ES-I3 (cell line): ENCODE measurements around the gene TXN2.
"Not testable (repeated sequence)": the region's sequence is repeated elsewhere in the genome, so short reads cannot be mapped to it uniquely, and the experiment has no call there.

Experiments used
- H3K36me3 ChIP-seq: 2 replicates; pipeline ENCODE4 v1.6.1; 2013; ENCODE audit warnings: mild to moderate bottlenecking, low read length, control low read depth, moderate library complexity; ENCODE audit not compliant: insufficient read depth
- H3K4me1 ChIP-seq: 2 replicates; pipeline ENCODE4 v1.6.1; 2013; ENCODE audit warnings: mild to moderate bottlenecking, control low read depth, low read length; ENCODE audit not compliant: insufficient read depth
- H3K9ac ChIP-seq: 2 replicates; pipeline ENCODE4 v1.6.1; 2013; ENCODE audit warnings: low read depth, mild to moderate bottlenecking, low read length, moderate library complexity
- H3K9me3 ChIP-seq: 2 replicates; pipeline ENCODE4 v1.6.1; 2013; ENCODE audit warnings: mild to moderate bottlenecking, low read length, moderate library complexity; ENCODE audit not compliant: control insufficient read depth, insufficient read depth

The TXN2 gene

DNA sequence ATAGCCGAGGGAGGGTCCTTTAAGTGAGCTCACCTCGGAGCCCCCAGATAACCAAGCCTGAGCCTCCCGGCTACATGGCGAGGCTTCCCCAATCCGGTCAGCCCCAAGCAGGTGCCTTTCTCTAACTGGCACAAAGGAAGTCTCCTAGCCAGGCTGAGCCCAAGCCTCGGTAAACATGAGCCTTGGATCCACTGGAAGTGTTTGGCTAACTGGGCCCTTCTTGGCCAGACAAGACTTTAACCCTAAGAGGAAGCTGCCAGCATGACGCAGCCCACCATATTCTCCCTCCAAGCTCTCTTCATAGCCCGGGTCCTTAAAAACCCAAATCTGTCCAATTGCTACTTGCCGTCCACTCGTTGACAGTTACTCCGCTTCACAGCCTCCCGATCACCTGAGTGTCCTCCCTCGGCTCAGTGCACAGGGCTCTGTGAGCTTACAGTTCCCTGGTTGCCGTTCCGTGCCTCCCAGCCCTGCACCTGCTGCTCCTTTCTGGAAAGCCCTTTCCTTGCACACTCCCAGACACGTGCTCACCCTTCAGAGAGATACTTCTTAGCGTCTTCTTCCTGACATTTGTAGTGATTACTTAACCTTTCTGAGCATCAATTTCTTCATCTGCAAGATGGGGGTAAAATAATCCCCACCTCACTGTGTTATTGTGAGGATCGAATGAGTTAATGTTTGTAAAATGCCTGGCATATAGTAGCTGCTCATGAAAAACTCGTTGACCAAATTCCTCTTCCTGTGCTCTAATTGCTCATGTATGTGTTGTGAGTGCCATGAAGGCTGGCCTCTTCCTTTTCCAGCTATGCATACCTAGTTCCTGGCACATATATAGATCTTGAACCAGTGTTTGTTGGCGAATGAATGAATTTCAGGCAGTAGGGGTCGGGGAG is 25.6 kb downstream of the TXN2 start:
- Histone ChIP-seq H3K9ac (peak overlapping the region; percentile 87), H3K4me1 (peaks cover 16% of the 10 kb centered on the region)

DNA sequence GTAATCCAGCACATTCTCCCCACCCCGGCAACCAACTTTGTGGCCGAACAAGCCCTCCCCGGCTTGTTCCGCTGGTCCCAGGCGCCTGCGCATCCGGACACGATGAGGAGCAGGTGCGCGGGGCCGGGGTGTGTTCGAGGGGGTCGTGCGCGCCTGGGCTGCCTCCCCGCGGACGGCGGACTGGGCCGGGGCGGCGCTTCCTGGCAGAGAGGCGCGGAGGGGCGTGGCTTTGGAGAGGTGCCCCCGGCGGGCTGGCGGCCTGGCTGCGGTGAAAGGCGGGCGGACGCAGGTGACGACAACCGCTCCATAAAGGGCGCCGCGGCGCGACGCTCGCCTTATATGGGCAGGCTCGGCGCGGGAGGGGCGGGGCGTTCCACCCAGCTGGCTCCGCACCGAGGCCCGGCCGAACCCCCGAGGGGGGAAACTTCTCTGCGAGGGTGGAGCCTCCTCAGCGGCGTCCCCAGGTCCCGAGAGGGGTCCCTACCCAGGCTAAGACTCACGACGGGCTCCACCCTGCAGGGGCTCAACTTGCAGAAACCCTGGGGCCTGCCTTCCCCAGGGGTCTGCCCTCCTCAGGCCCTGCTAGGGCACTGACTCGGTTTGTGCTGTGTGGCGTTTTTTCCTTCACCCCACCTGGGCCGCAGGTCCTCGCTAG is 26.4 kb downstream of the TXN2 start:
- Histone ChIP-seq H3K4me1 (peaks cover 16% of the 10 kb centered on the region), H3K36me3 (no peaks in the 10 kb centered on the region), H3K9ac (peak overlapping the region; percentile 87), H3K9me3 (no peaks in the 10 kb centered on the region)

More for the DNA sequence above, 25.6 kb downstream of the TXN2 start:
- no peaks in the 10 kb centered on the region for H3K36me3 ChIP-seq
- H3K9me3 ChIP-seq = no peaks in the 10 kb centered on the region

DNA sequence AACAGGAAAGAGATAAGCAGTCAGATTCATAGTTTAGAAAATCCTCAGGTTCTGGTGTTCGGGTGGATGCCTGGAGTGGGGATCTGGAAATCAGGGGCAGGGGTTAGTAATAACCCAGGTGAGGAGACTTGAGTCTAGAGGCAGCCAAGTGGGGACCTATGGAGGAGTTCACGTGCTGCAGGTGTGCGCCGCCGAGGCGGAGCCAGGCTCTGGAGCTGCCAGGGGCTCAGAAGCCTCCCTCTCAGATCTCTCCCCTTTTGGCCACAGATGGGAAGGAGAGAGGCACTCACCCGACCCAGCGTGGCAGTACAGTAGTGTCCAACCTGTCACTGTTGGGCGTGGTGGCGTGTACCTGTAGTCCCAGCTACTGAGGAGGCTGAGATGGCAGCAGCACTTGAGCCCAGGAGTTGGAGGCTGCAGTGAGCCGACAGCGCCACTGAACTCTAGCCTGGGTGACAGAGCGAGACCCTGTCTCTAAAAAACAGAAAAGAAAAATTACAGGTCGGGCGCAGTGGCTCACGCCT is 27.5 kb downstream of the TXN2 start:
- no peaks in the 10 kb centered on the region for H3K36me3 ChIP-seq
- H3K4me1 ChIP-seq = peaks cover 25% of the 10 kb centered on the region
- H3K9ac ChIP-seq = no peak overlapping the region

DNA sequence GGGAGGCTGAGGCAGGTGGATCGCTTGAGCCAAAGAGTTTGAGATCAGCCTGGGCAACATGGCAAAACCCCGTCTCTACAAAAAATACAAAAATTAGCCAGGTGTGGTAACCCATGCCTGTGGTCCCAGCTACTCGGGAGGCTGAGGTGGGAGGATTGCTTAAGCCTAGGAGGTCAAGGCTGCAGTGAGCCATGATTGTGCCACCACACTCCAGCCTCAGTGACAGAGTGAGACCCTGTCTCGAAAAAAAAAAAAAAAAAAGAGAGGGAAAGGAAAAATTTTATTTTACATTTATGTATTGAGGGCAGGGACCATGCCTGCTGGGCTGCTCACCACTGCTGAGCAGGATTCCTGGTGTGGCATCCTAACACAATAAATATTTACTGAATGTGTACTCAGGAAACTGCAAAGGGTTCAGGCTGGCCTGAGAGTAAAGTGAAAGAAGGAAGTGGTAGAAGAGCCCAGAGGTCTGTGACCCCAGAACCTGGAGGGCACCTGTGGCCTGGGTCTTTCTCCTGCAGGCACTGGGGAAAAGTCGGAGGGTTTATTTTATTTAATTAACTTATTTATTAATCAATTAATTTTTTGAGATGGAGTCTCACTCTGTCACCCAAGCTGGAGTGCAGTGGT is 28.3 kb downstream of the TXN2 start:
- not testable (repeated sequence) for H3K9ac ChIP-seq, H3K36me3 ChIP-seq, H3K9me3 ChIP-seq
- H3K4me1 ChIP-seq = peaks cover 25% of the 10 kb centered on the region

More for the DNA sequence above, 27.5 kb downstream of the TXN2 start:
- no peaks in the 10 kb centered on the region for H3K9me3 ChIP-seq

DNA sequence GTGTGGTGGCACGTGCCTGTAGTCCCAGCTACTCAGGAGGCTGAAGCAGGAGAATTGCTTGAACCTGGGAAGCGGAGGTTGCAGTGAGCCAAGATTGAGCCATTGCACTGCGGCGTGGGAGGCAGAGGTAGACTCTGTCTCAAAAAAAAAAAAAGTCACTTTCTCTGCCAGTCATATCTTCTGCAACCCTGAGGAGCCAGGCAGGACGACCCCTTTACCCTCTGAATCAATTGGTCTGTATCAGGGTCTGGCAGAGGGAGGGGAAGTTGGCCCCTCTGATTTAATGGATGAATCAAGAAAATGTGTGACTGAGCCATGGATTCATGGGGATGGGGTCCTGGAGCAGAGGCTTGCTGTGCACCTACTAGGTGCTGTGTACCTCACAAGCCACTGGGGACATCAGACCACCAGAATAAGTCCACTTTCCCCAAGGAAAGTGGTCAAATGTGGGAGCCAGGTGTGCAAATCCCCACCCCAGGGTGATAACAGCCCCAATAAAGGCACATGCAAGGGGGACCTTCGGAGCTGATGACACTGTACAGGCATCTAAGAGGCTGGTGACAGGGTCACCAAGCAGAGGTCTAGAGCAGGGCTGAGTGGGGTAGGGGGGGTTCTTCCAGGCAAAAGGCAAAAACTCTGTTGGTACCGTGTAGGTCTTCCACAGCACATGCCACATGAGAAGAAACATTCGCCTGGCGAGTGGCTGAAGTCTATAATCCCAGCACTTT is 29.0 kb downstream of the TXN2 start:
- Histone ChIP-seq H3K9ac (no peak overlapping the region), H3K4me1 (peaks cover 20% of the 10 kb centered on the region), H3K36me3 (no peaks in the 10 kb centered on the region), H3K9me3 (no peaks in the 10 kb centered on the region)

DNA sequence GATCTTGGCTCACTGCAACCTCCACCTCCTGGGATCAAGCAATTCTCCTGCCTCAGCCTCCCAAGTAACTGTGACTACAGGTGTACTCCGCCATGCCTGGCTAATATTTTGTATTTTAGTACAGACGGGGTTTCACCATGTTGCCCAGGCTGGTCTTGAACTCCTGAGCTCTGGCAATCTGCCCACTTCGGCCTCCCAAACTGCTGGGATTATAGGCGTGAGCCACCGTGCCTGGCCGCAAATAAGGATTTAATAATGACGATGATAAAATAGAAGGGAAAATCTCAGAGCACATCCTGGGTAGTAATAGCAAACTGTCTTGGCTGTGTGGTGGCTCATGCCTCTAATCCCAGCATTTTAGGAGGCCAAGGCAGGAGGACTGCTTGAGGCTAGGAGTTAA is 30.5 kb downstream of the TXN2 start:
- H3K9me3 ChIP-seq, H3K9ac ChIP-seq, H3K36me3 ChIP-seq: not testable (repeated sequence)
- H3K4me1 ChIP-seq = peaks cover 20% of the 10 kb centered on the region

DNA sequence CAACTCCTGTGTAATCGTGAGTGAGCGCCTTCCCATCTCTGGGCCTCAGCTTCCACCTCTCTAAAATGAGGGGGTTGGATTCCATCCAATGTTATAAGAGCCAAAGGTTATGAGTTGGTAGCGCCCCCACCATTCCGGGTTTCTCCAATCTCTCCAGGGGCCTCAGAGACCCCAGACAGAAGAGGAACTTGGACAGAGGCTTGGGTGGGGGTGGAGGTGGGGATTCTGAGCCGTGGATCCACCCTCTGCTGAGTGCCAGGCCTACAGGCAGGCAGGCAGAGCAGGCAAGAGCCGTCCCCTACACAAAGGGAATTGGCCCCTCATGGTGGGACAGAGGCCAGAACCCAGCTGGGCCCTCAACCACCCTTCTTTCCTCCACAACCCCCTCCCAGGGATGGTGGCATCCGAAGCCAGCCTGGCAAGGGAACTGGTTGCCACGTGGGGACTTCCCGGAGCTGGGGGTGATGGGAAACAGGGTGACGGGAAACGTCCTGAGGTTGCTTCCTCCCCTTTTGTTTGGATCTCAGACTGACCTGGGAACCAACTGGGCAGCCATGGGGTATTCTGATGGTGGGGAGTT is 31.8 kb downstream of the TXN2 start:
- no peaks in the 10 kb centered on the region for H3K9me3 ChIP-seq
- no peaks in the 10 kb centered on the region for H3K36me3 ChIP-seq
- H3K9ac ChIP-seq = no peak overlapping the region
- H3K4me1 ChIP-seq = peaks cover 20% of the 10 kb centered on the region

DNA sequence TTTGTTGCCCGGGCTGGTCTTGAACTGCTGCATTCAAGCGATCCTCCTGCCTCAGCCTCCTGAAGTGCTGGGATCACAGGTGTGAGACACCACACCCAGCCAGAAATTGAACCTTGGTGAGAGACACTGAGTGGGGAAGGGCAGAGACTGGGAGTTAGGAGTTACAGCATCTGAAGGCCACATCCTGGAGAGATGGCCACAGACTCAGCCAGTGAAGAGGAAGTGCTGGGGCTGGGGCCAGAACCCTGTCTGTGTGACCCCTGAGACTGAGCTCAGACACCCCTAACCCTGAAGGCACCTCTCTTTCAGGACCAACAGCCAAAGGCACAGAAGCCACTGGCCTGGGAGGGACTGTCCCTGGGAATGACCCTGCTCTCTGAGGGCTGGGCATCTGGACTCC is 33.8 kb downstream of the TXN2 start:
- Histone ChIP-seq H3K36me3 (no peaks in the 10 kb centered on the region), H3K4me1 (peaks cover 23% of the 10 kb centered on the region), H3K9me3 (no peaks in the 10 kb centered on the region), H3K9ac (no peak overlapping the region)

DNA sequence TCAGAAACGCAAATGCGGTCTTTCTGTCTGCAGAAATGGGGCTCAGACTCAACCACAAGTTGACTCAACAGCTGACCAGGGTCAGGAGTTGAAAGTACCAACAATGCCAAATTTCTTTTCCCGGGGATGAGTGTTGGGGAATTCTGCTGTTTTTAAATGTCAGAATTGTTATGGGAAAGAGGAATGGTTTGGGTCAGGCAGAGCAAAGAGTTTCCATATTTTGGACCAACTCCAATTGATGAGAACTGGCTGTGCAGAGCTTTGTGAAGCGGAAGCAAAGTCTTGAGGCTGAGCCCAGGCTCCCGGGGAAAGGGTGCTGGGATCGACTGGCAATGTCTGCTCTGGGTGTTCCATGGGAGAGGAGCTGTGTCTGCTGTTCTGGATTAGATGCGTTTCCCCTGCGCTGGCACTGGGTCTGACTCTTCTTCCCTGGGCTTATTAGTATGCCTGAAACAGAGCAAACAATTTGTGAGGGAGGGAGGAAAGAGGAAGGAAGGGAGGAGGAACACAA is 36.2 kb downstream of the TXN2 start:
- Histone ChIP-seq H3K36me3 (no peaks in the 10 kb centered on the region), H3K4me1 (peaks cover 17% of the 10 kb centered on the region), H3K9me3 (no peaks in the 10 kb centered on the region), H3K9ac (no peak overlapping the region)

DNA sequence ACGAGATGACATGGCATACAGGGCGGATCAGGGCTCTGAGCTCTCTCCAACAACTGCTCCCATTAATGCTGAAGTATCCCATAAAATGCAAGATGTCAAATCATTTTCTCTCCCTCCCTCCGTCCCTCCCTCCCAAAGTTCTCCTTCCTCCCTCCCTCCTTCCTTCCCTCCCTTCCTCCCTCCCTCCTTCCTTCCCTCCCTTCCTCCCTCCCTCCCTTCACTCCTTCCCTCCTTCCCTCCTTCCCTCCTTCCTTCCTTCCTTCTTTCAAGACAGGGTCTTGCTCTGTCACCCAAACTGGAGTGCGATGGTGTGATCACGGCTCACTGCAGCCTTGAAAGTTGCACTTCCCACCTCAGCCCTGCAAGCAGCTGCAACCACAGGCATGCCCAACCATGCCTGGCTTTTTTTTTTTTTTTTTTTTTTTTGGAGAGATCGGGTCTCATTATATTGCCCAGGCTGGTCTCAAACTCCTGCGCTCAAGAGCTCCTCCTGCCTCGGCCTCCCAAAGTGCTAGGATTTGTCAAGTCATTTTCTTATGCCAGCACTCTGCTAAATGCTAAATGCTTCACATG is 38.2 kb downstream of the TXN2 start:
- no peak overlapping the region for H3K9ac ChIP-seq
- H3K4me1 ChIP-seq = peaks cover 14% of the 10 kb centered on the region
- H3K9me3 ChIP-seq = no peaks in the 10 kb centered on the region
- no peaks in the 10 kb centered on the region for H3K36me3 ChIP-seq

DNA sequence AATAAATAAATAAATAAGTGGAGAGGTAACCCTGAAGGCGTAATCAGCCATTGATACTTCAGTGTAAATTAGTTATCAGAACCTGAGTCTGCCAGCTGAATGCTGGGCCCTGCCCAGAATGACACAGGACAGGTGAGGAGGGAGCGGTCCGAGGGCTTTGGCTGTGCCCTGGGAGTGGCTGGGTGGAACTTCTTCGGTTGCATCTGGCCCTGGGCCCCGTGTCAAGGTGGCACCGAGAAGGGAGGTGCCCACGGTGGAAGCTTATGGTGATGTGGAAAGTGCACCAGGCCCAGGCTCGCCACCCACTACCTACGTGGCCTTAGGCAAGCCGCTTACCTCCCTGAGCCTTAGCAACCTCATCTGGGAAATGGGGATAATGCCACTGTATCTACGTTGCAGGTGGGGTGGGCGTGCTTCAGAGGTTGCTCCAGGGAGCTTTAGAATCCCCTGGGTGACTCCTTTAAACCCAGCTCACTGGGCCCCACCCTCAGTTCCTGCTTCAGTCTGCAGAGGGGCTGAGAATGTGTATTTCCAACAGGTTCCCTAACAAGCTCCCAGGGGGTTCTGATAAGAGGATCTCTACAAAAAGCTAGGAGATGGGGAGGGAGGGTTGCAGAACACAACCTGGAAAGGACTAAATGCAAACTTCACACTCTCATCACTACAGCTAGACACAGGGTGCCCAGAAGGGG is 38.8 kb downstream of the TXN2 start:
- H3K4me1 ChIP-seq = peaks cover 14% of the 10 kb centered on the region
- H3K9ac ChIP-seq = no peak overlapping the region
- no peaks in the 10 kb centered on the region for H3K9me3 ChIP-seq
- no peaks in the 10 kb centered on the region for H3K36me3 ChIP-seq

DNA sequence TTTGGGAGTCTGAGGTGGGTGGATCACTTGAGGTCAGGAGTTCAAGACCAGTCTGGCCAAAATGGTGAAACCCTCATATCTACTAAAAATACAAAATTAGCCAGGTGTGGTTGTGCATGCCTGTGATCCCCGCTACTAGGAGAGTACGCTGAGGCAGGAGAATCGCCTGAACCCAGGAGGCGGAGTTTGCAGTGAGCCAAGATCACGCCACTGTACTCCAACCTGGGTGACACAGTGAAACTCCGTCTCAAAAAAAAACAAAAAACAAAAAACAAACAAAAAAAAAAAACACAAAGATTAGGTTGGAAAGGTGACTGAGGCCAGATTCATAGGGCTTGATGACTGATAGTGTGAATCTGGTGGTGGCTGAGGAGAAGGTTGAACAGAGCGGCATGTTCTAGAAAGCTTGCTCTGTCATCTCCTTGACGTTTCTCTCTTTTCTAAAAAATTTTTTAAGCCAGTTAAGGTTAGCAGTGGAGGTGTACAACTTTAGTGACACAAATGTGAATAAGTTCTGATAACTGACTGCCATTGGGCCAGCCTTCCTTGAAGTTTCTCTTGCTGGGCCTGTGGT is 40.9 kb downstream of the TXN2 start:
- H3K36me3 ChIP-seq = no peaks in the 10 kb centered on the region
- H3K4me1 ChIP-seq = peaks cover 21% of the 10 kb centered on the region
- no peaks in the 10 kb centered on the region for H3K9me3 ChIP-seq
- no peak overlapping the region for H3K9ac ChIP-seq
